ENCODE results near the gene PPP2R2C. TPM values are rescaled to one million over a fixed set of nuclear protein-coding genes. Genes with fewer than 3 reads are reported as not detected.

PPP2R2C gene
- total and polyA plus RNA-seq, 10 of the 15 experiments (the other 5 are each of a cell fraction or from before 2014, with no cell fraction given), result 0.13 to 0.15 TPM; not detected in 8

DNA sequence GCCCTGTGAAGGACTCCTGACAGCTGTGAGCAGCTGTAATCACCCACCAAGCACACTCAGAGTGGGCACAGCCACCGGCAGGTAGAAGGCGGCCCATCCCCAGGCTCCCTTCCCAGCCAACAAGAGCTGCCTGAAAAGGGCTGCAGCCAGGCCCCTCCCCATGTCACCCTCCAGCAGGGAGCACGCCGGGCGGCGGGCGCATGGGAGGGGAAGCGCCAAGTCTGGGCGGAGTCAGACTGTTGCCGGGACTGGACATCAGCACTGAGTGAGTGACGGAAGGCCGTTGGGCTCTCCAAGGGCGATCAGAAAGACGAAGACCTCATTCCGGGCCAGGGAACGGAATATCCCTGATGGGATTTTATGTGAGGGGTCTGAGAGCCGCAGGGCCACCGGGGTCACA, 82.1 kb downstream of the PPP2R2C start:
- ChIA-PET SMC1A (ENCODE audit: uncharacterized antibody, unreplicated experiment) (no interaction called here), POLR2A (no interaction called here), RAD21 (ENCODE audit: unreplicated experiment) (no interaction called here), CTCF (no interaction called here)
- intact Hi-C loops (cut with micrococcal nuclease; ENCODE audit: unreplicated experiment) (no loop called here), in situ Hi-C loops (cut with MboI) (no loop called here)
- TF ChIP-seq, protein P1, sequence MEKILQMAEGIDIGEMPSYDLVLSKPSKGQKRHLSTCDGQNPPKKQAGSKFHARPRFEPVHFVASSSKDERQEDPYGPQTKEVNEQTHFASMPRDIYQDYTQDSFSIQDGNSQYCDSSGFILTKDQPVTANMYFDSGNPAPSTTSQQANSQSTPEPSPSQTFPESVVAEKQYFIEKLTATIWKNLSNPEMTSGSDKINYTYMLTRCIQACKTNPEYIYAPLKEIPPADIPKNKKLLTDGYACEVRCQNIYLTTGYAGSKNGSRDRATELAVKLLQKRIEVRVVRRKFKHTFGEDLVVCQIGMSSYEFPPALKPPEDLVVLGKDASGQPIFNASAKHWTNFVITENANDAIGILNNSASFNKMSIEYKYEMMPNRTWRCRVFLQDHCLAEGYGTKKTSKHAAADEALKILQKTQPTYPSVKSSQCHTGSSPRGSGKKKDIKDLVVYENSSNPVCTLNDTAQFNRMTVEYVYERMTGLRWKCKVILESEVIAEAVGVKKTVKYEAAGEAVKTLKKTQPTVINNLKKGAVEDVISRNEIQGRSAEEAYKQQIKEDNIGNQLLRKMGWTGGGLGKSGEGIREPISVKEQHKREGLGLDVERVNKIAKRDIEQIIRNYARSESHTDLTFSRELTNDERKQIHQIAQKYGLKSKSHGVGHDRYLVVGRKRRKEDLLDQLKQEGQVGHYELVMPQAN (conservative IDR thresholded peaks at IDR 0.05), result no peak
- TF ChIP-seq EP300 (IDR thresholded peaks at IDR 0.05; ENCODE audit: borderline replicate concordance in 1 of 2, control insufficient read depth in 1 of 2, low read depth in 2 of 2, low read length in 2 of 2) (no peak), PML (IDR thresholded peaks at IDR 0.05; ENCODE audit: low read length) (no peak)
- Histone ChIP-seq H3K4me1 (ENCODE audit: control insufficient read depth, insufficient read depth, low read length) (no peaks in the 10 kb centered on the region), H3K4me3 (no peak overlapping the region), H3K79me2 (ENCODE audit: control insufficient read depth, insufficient read depth, low read length) (no peaks in the 10 kb centered on the region), H3K27ac (ENCODE audit: control insufficient read depth, insufficient read depth) (no peak overlapping the region), H3K9me3 (replicated peaks; ENCODE audit: control insufficient read depth, insufficient read depth, low read length) (no peaks in the 10 kb centered on the region), H2AFZ (ENCODE audit: control insufficient read depth, low read depth, low read length) (no peak overlapping the region), H3K36me3 (ENCODE audit: control insufficient read depth in 2 of 2, insufficient read depth in 2 of 2, low read length in 1 of 2) (no peaks in the 10 kb centered on the region), H4K20me1 (ENCODE audit: control insufficient read depth, insufficient read depth) (no peaks in the 10 kb centered on the region; the same call in 1 of the 2 replicates), H3K4me2 (ENCODE audit: control insufficient read depth, insufficient read depth) (no peak overlapping the region), H3K9ac (ENCODE audit: control insufficient read depth, insufficient read depth, low read length) (no peak overlapping the region), H3K27me3 (replicated peaks in 1 of 2; ENCODE audit: control insufficient read depth in 2 of 2, insufficient read depth in 2 of 2, low read length in 1 of 2) (peaks cover 0 to 3% of the 10 kb centered on the region in 2 experiments; a peak in 2 of 4 replicates)
- FAIRE-seq (no peak), DNase-seq (ENCODE audit: low read depth, low spot score) (no peak), ATAC-seq (no peak)
- BruUV-seq (replicated peaks), result no TSS peak
- 31% methylated on average over 17 of the region's 18 CpGs for WGBS (ENCODE audit: insufficient coverage, insufficient replicate concordance, low lambda C conversion rate, missing lambda C conversion rate)

DNA sequence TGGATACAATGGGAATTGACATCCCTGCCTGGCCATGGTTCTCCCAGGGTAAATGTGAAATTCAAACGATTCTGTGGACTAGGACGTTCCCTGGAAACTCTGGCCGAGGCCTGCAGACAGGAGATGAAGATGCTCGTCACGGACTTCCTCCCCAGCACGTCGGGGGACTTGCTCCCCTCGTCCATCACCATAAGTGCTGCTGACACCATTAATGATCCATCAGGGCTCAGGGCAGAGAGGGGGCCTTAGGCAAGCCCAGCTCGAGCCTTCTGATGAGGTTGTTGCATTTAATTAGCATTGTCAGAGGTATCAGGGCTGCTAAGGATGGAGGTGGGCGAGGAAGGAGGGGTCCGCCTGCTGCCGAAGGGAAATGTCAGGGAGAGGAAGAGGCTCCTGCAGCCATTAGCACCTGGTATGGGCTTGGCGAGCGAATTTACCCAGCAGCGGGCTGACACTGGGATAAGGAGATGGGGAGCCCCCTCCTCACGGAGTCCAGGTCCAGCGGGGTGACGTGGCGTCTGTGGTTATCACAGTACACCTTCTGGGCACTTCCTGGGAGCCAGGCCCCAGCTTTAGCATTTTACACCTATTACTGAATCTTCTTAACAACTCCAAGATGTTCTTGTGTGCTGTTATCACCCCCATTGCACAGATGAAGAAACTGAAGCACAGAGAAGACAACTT, 83.1 kb downstream of the PPP2R2C start:
- H4K20me1 ChIP-seq (ENCODE audit: control insufficient read depth, insufficient read depth), result no peaks in the 10 kb centered on the region; the same call in 1 of the 2 replicates
- BruUV-seq (replicated peaks), result no TSS peak
- peaks cover 0 to 3% of the 10 kb centered on the region in 2 experiments; a peak in 2 of 4 replicates for H3K27me3 ChIP-seq (replicated peaks in 1 of 2; ENCODE audit: control insufficient read depth in 2 of 2, insufficient read depth in 2 of 2, low read length in 1 of 2)
- no peaks in the 10 kb centered on the region for H3K79me2 ChIP-seq (ENCODE audit: control insufficient read depth, insufficient read depth, low read length)
- RAD21 ChIA-PET (ENCODE audit: unreplicated experiment), result no interaction called here
- H2AFZ ChIP-seq (ENCODE audit: control insufficient read depth, low read depth, low read length), result no peak overlapping the region
- no peaks in the 10 kb centered on the region for H3K4me1 ChIP-seq (ENCODE audit: control insufficient read depth, insufficient read depth, low read length)
- WGBS (ENCODE audit: insufficient coverage, insufficient replicate concordance, low lambda C conversion rate, missing lambda C conversion rate), result 25% methylated on average over 16 of the region's 19 CpGs
- FAIRE-seq (no peak), DNase-seq (ENCODE audit: low read depth, low spot score) (no peak), ATAC-seq (no peak)
- POLR2A ChIA-PET, result no interaction called here
- intact Hi-C loops (cut with micrococcal nuclease; ENCODE audit: unreplicated experiment) (no loop called here), in situ Hi-C loops (cut with MboI) (no loop called here)
- SMC1A ChIA-PET (ENCODE audit: uncharacterized antibody, unreplicated experiment), result no interaction called here
- no peak overlapping the region for H3K9ac ChIP-seq (ENCODE audit: control insufficient read depth, insufficient read depth, low read length)
- no peaks in the 10 kb centered on the region for H3K36me3 ChIP-seq (ENCODE audit: control insufficient read depth in 2 of 2, insufficient read depth in 2 of 2, low read length in 1 of 2)
- H3K4me3 ChIP-seq, result no peak overlapping the region
- no peak overlapping the region for H3K4me2 ChIP-seq (ENCODE audit: control insufficient read depth, insufficient read depth)
- H3K9me3 ChIP-seq (replicated peaks; ENCODE audit: control insufficient read depth, insufficient read depth, low read length), result no peaks in the 10 kb centered on the region
- CTCF ChIA-PET, result interaction anchor here (1.5 kb wide), 1 partner anchor 154 kb away, joined by 3 read pairs; no protein-coding TSS in a partner anchor
- no peak overlapping the region for H3K27ac ChIP-seq (ENCODE audit: control insufficient read depth, insufficient read depth)
- TF ChIP-seq JUNB (IDR thresholded peaks at IDR 0.05) (no peak), SUPT20H (IDR thresholded peaks at IDR 0.05; ENCODE audit: borderline replicate concordance, control insufficient read depth, low read depth, low read length) (no peak)
- TF ChIP-seq, protein P2, sequence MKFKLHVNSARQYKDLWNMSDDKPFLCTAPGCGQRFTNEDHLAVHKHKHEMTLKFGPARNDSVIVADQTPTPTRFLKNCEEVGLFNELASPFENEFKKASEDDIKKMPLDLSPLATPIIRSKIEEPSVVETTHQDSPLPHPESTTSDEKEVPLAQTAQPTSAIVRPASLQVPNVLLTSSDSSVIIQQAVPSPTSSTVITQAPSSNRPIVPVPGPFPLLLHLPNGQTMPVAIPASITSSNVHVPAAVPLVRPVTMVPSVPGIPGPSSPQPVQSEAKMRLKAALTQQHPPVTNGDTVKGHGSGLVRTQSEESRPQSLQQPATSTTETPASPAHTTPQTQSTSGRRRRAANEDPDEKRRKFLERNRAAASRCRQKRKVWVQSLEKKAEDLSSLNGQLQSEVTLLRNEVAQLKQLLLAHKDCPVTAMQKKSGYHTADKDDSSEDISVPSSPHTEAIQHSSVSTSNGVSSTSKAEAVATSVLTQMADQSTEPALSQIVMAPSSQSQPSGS (IDR thresholded peaks at IDR 0.05; ENCODE audit: low read length), result no peak
- TF ChIP-seq, protein P3, sequence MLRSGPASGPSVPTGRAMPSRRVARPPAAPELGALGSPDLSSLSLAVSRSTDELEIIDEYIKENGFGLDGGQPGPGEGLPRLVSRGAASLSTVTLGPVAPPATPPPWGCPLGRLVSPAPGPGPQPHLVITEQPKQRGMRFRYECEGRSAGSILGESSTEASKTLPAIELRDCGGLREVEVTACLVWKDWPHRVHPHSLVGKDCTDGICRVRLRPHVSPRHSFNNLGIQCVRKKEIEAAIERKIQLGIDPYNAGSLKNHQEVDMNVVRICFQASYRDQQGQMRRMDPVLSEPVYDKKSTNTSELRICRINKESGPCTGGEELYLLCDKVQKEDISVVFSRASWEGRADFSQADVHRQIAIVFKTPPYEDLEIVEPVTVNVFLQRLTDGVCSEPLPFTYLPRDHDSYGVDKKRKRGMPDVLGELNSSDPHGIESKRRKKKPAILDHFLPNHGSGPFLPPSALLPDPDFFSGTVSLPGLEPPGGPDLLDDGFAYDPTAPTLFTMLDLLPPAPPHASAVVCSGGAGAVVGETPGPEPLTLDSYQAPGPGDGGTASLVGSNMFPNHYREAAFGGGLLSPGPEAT (IDR thresholded peaks at IDR 0.05; ENCODE audit: low read depth), result no peak
- TF ChIP-seq, protein P4, sequence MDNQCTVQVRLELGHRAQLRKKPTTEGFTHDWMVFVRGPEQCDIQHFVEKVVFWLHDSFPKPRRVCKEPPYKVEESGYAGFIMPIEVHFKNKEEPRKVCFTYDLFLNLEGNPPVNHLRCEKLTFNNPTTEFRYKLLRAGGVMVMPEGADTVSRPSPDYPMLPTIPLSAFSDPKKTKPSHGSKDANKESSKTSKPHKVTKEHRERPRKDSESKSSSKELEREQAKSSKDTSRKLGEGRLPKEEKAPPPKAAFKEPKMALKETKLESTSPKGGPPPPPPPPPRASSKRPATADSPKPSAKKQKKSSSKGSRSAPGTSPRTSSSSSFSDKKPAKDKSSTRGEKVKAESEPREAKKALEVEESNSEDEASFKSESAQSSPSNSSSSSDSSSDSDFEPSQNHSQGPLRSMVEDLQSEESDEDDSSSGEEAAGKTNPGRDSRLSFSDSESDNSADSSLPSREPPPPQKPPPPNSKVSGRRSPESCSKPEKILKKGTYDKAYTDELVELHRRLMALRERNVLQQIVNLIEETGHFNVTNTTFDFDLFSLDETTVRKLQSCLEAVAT (IDR thresholded peaks at IDR 0.05), result no peak

Measured in GM12878 (cell line).